SH-SY5Y (cell line): ENCODE measurements around the gene SESN3.

Experiments used
- GATA2 ChIP-seq: IDR thresholded peaks from 2 replicates; pipeline ENCODE4 v1.6.1; 2011; ENCODE audit warnings: mild to moderate bottlenecking, low read depth, low read length
- GATA3 ChIP-seq: IDR thresholded peaks from 2 replicates; pipeline ENCODE4 v1.6.1; 2011; ENCODE audit warnings: low read depth, mild to moderate bottlenecking, low read length, moderate library complexity

DNA sequence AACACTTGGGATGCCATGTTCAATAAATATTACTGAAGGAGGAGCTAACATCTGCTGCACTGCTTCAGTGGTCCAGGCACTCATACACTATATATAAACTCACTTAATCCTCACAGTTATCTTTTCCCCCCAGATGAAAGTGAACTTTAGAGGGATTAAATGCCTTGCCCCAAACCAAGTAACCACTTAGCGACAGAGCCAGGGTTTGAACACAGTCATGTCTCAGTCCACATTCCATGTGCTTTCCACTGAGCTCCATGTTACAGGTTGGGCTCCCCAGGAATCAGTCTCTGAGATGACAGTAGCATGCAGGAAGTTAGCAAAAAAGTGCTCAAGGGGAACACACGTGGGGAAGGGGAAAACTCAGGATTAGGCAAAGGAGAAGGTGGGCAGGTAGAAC, 82.1 kb downstream of the SESN3 start:
- TF ChIP-seq GATA3: no peak
- no peak for TF ChIP-seq GATA2
